Effector CD4-positive, alpha-beta T cell (primary cell): ENCODE data around the gene C17orf58. TPM values are rescaled to one million over a fixed set of nuclear protein-coding genes. Genes with fewer than 3 reads are reported as not detected.
A peak's percentile ranks its signal among the peaks of the same experiment; 100 is the strongest.
"Not testable (repeated sequence)": the region's sequence is repeated elsewhere in the genome, so short reads cannot be mapped to it uniquely, and the experiment has no call there.

Experiments
- DNase-seq: peaks from one replicate; pipeline ENCODE4 v3.0.0-alpha.2; 2020
- total RNA-seq: gene quantifications from one replicate; lab custom pipeline; 2026; lab: John Stamatoyannopoulos, UW

The C17orf58 gene
- total RNA-seq: not detected

GRCh38 chr17:67996301-67997171 lies at the start of gene C17orf58:
TSS of gene C17orf58 (minus strand) at chr17:67996469. CDS start at chr17:67996198, 271 bp downstream.
- not testable (repeated sequence) for DNase-seq

GRCh38 chr17:68036304-68037147 lies 40.3 kb upstream of the C17orf58 start:
- DNase-seq: no peak

- DNase-seq: peak; percentile 90
These were observed 39.4 kb upstream of the C17orf58 start, which contains the start of gene KPNA2 for GRCh38 chr17:68035523-68036303. TSS of gene KPNA2 (plus strand) at chr17:68035735. CDS start at chr17:68037133, 1,398 bp downstream.

- peak; percentile 85 for DNase-seq
These were observed 38.9 kb upstream of the C17orf58 start for GRCh38 chr17:68035131-68035522.

DNA sequence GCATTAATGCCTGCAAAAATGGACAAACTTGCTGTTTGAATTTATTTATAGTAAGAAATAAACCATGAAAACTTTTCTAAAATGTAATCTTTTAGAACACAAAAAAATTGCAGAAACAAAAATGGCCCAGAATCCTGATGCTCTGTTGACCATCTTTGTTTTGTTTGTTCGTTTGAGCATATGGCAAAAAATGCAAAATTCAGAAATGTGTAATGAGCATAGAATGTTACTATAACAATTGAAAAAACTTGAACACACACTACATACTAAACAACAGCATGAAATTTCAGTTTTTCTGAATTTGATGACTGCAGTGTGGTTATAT lies 38.1 kb upstream of the C17orf58 start:
- DNase-seq: no peak

DNA sequence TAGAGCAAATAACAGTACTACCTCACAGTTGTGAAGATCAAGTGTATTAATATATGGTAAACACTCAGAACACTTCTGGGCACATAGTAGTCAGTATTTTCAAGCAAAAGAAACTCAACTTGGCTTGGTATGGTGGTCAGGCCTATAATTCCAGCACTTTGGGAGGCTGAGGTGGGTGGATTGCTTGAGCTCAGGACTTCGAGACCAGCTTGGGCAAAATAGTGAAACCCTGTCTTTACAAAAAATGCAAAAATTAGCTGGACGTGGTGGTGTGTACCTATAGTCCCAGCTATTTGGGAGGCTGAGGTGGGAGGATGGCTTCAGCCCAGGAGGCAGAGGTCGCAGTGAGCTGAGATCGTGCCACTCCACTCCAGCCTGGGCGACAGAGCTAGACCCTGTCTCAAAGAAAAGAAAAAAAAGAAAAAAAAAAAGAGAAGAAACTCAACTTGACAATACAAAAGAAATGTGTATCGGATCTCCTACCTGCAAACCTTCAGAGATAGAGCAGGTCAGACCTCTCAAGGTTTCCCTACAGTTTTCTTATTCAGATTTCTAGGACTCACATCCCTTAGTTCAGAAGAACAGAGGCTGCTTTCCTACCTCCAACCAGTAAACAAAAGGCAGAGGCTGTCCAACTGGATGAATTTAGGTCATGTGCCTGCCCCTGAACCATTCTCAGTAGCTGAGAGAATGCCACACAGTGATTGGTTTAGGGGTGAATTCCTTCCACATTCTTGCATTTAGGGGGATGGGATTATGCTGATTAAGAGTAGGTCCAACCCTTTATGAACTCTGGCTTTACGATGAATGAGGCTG lies 37.6 kb upstream of the C17orf58 start:
- DNase-seq: no peak

DNA sequence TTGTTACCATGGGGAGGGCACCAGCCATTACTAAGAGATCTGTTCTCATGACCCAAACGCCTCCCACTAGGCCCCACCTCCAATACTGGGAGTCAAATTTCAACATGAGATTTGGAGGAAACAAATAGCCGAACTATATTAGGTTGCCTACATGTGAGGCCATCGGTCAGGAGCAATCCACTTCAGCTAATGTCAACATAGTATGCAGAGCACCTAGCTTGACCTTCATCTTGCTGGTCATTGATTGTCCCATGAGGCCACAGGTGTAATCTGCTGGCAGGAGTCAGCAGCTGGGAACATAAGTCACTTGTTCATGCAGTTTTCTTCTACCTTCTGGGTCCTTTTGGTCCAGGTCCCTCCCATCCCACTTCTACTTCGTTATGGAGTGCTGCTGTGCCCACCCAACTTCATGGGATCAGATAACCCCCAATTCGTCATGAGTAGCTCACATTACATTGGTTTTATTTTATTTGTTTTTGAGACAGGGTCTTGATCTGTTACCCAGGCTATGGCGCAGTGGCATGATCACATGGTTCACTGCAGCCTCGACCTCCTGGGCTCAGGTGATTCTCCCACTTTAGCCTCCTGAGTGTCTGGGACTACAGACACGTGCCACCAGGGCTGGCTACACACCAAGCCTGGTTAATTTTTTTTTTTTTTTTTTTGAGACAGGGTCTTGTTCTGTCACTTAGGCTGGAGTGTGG lies 33.4 kb upstream of the C17orf58 start:
- DNase-seq: no peak

GRCh38 chr17:68022547-68022946 lies 26.3 kb upstream of the C17orf58 start:
- not testable (repeated sequence) for DNase-seq

GRCh38 chr17:68021963-68022362 lies 25.7 kb upstream of the C17orf58 start:
- DNase-seq: no peak

DNA sequence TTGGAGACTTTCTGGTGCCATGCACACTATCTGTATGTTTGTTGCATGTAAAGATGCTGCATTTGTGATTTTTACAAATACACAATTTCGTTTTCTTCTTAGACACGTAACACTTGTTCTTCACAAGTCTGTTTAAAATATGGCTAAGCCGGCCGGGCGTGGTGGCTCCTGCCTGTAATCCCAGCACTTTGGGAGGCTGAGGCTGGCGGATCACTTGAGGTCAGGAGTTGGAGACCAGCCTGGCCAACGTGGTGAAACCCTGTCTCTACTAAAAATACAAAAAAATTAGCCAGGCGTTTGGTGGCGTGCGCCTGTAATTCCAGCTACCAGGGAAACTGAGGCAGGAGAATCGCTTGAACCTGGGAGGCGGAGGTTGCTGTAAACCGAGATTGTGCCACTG lies 24.5 kb upstream of the C17orf58 start:
- DNase-seq: not testable (repeated sequence)

- DNase-seq: no peak
These were observed 24.1 kb upstream of the C17orf58 start for GRCh38 chr17:68020409-68020756.

- DNase-seq: peak; percentile 90
These were observed 23.6 kb upstream of the C17orf58 start for GRCh38 chr17:68019675-68020408.

DNA sequence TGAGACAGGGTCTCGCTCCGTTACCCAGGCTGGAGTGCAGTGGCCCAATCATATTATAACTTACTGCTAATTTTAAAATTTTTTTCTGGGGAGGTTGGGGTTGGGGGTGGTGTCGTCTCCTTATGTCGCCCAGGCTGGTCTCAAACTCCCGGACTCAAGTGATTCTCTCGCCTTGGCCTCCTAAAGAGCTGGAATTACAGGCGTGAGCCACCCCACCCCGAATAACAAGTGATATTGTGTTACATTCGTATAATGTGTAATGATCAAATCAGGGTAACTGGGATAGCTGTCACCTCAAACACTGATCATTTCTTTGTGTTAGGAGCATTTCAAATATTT lies 23.0 kb upstream of the C17orf58 start:
- no peak for DNase-seq

DNA sequence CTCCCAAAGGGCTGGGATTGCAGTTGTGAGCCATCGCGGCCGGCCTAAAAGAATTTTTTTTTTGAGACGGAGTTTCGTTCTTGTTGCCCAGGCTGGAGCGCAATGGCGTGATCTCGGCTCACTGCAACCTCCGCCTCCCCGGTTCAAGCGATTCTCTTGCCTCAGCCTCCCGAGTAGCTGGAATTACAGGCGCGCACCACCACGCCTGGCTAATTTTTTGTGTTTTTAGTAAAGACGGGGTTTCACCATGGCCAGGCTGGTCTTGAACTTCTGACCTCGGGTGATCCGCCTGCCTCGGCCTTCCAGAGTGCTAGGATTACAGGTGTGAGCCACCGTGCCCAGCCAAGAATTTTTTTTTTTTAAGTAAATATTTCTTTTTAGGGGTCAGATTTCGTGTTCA lies 22.2 kb upstream of the C17orf58 start:
- not testable (repeated sequence) for DNase-seq

- DNase-seq: no peak
These were observed 20.6 kb upstream of the C17orf58 start for GRCh38 chr17:68016838-68017237.

- no peak for DNase-seq
These were observed 18.9 kb upstream of the C17orf58 start for GRCh38 chr17:68015081-68015723.

DNA sequence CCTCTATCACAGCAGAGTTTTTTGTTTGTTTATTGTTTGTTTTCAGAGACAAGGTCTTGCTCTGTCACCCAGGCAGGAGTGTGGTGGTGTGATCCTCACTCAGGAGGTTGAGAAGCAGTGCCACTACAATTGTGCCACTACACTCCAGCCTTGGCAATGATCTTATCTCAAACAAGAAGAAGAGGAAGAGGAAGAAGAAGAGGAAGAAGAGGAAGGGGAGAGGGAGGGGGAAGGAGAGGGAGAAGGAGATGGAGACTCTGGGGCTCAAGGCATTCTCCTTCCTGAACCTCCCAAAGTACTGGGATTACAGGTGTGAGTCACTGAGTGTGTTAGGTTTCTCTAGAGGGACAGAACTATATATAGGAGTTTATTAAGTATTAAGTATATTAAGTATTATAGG lies 17.1 kb upstream of the C17orf58 start:
- DNase-seq: no peak

DNA sequence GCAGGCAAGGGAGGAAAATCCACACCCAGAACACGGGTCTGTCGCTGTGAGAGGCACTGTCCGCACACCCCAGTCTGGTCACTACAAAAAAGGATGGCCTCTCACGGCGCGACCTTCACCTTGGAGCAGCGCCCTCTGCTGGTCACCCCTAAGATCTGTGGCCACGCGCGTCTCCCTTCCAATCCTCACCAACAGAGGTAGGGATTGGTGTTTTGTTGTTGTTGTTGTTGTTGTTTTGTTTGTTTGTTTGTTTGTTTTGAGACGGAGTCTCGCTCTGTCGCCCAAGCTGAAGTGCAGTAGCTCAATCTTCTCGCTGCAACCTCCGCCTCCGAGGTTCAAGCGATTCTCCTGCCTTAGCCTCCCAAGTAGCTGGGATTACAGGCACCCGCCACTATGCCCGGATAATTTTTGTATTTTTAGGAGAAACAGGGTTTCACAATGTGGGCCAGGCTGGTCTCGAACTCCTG lies 15.0 kb upstream of the C17orf58 start:
- peak; percentile 53 for DNase-seq

GRCh38 chr17:68006797-68007196 lies 10.5 kb upstream of the C17orf58 start:
- no peak for DNase-seq

DNA sequence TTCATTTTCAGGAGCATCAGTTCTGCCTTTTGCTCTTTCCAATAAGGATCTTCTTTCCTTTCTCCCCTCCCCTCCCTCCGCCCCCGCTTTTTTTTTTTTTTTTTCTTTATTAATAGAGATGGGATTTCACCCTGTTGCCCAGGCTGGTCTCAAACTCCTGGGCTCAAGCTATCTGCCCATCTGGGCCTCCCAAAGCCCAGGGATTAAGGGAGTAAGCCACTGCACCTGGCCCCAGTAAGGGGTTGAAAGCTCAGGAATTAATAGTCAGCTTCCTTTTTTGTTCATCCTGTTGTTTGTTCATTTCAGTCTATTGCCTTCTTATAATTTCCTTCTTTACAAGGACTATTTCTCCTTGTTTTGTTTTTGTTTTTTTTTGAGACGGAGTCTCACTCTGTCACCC lies 7.9 kb upstream of the C17orf58 start:
- DNase-seq: no peak
